Activated CD8-positive, alpha-beta memory T cell treated with anti-CD3 and anti-CD28 coated beads, Interleukin-2, amount 50 U/mL, for 24 hours (primary cell): ENCODE measurements around the gene PHAX.
"Not testable (repeated sequence)": the region's sequence is repeated elsewhere in the genome, so short reads cannot be mapped to it uniquely, and the experiment has no call there.

Experiments used
- DNase-seq: peaks from one replicate; pipeline ENCODE4 v3.0.0-alpha.2; 2020; ENCODE audit errors: extremely low read depth

The PHAX gene, protein sequence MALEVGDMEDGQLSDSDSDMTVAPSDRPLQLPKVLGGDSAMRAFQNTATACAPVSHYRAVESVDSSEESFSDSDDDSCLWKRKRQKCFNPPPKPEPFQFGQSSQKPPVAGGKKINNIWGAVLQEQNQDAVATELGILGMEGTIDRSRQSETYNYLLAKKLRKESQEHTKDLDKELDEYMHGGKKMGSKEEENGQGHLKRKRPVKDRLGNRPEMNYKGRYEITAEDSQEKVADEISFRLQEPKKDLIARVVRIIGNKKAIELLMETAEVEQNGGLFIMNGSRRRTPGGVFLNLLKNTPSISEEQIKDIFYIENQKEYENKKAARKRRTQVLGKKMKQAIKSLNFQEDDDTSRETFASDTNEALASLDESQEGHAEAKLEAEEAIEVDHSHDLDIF

DNA sequence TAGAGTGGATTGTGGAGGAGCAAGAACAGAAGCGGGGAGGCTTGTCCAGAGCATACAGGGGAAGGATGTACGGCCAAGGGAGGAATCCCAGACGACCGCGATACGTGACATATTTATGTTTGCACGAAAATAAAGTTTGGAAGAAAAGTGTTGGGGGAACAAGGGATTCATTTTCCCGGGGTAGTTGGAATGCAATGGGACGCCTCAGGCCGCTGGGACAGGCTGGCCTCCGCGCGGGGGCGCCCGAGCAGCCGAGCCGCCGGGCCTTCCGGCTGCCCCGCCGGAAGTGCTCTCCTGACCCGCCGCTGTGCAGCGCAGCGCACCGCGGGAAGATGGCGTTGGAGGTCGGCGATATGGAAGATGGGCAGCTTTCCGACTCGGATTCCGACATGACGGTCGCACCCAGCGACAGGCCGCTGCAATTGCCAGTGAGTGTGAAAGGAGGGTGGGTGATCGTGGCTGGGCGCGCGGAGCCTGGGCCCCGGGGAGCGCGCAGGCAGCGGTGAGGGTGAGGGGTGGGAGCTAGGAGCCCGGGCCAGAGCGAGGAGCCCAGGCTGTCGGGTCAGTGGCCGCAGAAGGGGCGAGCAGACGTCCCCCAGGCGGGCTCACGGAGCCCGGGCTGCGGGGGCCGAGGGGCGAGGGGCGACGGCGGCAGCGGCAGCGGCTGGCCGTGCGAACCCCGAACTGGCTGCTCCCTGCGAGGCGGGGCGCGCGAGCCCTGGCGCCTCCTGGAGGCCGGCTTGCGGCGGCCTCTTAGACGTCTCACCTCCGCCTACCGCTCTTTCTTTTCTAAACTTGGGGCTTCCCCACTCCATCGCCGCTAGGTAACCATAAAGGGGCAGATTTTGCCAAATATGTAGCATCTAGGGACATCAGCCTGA lies at the start of gene PHAX:
Gene PHAX, plus strand, starts transcription at position 317 of the 881 bp plus-strand sequence. Its CDS starts 16 bp downstream, at position 333.
- peak; percentile 24 for DNase-seq

DNA sequence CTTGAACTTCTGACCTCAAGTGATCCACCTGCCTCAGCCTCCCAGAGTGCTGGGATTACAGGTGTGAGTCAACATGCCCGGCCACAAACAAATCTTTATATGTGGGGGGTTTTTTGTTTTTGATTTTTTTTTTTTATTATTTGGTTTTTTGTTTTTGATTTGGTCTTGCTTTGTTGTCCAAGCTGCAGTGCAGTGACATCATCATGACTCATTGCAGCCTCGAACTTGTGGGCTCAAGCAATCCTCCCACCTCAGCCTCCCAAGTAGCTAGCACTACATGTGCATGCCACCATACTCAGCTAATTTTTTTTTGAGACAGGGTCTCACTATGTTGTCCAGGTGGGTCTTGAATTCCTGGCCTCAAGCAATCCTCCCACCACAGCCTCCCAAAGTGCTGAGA lies 48.1 kb upstream of the PHAX start:
- no peak for DNase-seq

DNA sequence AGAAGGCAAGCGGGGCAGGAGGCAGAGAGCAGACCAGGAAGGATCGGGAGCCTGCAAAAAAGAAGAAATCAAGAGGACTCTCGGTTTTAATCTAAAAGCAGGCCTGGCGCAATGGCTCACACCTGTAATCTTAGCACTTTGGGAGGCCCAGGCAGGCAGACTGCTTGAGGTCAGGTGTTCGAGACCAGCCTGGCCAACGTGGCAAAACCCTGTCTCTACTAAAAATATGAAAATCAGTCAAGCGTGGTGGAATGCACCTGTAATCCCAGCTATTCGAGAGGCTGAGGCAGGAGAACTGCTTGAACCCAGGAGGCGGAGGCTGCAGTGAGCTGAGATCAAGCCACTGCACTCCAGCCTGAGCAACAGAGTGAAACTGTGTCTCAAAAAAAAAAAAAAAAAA lies 45.6 kb upstream of the PHAX start:
- not testable (repeated sequence) for DNase-seq

DNA sequence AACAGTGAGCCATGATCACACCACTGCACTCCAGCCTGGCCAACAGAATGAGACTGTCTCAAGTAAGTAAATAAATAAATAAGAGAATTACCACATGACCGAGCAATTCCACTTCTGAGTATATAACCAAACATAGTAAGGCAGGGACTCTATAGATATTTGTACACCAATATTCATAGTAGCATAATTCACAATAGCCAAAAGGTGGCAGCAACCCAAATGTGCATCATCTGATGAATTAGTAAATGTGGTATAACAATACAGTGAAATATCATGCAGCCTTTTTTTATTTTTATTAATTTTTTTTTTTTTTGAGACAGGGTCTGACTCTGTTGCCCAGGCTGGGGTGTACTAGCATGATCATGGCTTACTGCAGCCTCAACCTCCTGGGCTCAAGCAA lies 38.8 kb upstream of the PHAX start:
- no peak for DNase-seq

DNA sequence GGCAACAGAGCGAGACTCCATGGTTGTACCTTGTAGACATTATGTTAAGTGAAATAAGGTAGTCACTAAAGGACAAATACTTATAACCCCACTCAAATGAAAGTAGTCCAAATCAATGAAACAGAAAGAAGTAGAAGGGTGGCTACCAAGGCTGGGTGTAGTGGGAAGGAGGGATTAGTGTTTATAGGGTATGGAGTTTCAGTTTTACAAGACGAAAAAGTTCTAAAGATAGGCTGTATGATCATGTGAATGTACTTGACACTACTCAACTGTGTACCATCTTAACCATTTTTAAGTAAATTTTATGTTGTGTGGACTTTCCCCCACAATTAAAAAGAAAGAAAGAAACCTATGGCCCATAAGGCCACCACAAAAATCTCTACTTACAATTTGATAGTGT lies 37.9 kb upstream of the PHAX start:
- no peak for DNase-seq

DNA sequence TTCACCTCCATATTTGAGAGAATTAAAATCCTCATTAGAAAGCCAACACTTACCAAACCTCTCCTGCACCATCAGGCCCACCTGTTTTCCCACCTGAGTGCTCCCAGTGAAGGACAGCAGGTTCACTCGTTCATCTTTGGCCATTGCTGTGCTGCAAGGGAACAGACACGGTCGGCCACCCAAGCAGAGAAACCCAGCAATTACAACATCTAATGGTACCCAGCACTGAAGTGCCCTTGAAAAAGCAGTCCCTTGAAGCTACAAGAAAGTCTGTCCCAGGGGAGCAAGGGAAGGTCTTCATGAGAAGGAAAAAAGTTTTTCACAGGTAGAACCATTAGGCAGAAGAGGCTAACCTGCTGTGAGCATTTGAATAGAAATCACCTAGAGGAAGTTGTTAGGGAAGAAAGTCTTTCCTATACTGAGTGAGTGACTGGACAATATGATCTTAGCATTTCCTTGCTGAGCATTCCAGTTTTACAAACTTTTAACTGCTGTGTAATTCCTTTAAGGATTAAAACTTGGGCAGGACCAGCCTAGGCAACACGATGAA lies 32.5 kb upstream of the PHAX start:
- DNase-seq, result no peak

DNA sequence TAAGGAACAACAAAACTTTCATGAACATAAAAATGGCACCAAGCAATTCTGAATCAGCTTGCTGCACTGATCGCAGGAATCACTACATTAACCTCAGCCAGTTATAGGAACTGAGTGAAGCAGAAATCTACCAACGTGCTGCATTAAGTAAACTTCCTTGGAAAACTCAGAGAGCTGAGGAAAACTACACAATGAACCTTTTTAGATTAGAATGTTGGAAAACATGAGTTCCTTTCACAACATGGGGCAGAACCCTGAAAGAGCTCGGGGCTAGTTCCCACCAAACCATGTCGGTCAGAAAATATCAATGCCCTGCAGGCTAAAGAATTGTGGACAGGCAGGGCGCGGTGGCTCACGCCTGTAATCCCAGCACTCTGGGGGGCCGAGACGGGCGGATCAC lies 25.1 kb upstream of the PHAX start:
- no peak for DNase-seq

DNA sequence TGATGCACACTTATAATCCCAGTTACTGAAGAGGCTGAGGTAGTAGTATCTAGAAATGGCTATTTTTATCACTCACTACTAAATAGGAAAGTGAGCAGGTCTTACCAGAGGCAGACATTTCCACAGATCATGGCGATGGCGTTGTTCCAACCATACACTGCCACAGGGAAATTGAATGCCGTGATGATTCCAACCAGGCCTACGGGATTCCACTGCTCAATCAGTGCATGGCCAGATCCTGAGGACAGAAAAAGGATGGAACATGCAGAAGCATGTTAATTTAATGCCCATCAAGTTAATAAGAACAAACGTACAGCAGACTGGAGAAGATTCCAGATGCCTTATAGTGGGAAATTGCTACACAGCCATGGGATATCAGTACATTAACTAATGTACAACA lies 23.8 kb upstream of the PHAX start:
- no peak for DNase-seq

DNA sequence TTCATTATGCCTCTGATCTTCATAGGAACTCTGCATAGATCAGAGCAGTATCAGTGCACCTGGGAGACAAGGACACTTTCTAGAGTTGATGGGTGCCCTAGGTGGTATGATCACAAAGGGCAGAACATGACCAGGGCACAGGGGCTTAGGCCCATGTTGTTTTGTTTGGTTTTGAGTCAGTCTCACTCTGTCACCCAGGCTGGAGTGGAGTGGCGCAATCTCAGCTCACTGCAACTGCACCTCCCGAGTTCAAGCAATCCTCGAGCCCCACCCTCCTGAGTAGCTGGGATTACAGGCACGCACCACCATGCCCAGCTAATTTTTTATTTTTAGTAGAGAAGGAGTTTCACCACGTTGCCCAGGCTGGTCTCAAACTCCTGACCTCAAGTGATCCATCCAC lies 23.3 kb upstream of the PHAX start:
- no peak for DNase-seq

DNA sequence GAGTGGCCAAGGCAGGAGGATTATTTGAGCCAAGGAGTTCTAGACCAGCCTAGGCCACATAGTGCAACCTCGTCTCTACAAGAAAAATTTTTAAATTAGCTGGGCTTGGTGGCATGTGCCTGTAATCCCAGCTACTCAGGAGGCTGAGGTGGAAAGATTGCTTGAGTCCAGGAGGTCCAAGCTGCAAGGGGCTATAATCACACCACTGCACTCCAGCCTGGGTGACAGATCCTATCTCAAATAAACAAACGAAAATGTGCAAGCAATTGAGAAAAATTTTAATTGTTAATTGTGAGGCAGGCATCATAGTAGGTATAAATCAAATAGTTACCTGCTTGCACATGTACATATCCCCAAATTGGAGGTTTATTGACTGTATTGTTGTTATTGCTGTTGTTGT lies 21.0 kb upstream of the PHAX start:
- no peak for DNase-seq

DNA sequence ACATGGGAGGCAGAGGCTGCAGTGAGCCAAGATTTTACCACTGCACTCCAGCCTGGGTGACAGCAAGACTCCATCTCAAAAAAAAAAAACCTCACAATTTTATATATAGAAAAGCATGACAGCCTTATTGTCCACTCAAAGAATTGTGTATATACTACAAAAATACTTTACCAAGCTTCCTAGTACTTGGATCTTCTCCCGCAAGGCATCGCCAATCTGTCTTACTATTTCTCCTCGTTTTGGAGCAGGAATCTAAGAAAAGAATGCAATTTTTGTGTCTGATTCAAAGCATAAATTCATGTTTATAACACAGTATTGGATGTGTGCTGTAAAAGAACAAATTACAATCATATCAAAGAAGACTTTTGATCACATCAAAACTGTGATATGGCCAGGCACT lies 17.0 kb upstream of the PHAX start:
- DNase-seq, result no peak

DNA sequence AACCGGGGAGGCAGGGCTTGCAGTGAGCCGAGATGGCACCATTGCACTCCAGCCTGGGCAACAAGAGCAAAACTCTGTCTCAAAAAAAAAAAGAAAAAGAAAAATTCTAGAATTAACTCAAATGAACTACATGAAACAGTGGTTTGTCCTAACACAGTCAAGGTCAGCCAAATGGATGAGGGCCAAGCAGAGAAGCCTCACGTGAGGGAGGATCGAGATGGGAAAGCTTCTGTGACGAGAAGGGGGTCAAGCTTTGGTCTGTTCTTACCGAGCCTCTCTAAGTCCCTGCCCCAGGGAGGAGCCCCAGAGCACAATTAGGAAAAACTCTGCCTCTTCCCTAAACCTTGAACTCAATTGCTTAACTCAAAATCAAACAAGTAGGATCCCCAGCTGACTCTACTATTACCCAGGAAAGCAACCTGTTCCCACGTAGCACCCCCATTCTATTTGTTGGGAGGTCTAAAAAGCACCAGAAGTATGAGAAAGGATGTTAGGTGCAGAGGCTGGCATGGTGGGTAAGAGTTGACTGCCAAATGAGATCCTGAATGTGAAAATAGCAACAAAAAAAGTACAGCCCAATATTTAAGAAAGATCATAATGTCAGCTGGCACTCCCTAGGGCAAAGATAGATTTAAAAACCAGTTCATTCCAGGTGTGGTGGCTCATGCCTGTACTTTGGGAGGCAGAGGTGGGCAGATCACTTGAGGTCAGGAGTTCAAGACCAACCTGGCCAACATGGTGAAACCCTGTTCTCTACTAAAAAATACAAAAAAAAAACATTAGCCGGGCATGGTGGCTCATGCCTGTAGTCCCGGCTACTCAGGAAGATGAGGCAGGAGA lies 13.0 kb upstream of the PHAX start:
- DNase-seq, result no peak

DNA sequence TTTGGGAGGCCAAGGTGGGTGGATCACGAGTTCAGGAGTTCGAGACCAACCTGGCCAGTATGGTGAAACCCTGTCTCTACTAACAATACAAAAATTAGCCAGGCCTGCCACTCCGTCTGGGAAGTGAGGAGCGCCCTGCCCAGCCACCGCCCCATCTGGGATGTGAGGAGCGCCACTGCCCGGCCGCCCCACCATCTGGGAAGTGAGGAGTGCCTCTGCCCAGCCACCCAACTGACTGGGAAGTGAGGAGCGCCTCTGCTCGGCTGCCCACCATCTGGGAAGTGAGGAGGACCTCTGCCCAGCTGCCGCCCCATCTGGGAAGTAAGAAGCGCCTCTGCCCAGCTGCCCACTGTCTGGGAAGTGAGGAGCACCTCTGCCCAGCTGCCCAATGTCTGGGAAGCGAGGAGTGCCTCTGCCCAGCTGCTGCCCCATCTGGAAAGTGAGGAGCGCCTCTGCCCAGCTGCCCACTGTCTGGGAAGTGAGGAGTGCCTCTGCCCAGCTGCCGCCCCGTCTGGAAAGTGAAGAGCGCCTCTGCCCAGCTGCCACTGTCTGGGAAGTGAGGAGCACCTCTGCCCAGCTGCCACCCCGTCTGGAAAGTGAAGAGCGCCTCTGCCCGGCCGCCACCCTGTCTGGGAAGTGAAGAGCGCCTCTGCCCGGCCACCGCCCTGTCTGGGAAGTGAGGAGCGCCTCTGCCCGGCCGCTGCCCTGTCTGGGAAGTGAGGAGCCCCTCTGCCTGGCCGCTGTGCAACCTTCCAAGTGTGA lies 11.0 kb upstream of the PHAX start:
- no peak for DNase-seq

DNA sequence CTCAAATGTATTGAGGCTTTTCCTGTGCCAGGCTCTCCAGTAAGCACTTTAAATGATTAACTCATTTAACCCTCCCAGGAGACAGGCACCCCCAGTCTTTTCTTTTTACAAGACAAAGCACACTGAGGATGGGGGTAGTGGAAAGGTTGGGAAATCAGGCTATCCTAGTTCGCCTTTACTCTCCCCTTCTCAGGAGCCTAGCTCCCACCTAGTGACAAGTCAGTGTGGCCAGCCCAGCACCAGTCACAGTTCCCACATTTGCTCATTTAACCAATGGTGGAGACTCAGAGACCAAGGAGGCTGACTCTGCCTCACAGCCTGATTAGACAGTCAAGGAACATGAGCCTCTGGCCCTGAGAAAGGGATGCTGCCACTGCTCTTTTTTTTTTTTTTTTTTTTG lies 9.2 kb upstream of the PHAX start:
- no peak for DNase-seq

DNA sequence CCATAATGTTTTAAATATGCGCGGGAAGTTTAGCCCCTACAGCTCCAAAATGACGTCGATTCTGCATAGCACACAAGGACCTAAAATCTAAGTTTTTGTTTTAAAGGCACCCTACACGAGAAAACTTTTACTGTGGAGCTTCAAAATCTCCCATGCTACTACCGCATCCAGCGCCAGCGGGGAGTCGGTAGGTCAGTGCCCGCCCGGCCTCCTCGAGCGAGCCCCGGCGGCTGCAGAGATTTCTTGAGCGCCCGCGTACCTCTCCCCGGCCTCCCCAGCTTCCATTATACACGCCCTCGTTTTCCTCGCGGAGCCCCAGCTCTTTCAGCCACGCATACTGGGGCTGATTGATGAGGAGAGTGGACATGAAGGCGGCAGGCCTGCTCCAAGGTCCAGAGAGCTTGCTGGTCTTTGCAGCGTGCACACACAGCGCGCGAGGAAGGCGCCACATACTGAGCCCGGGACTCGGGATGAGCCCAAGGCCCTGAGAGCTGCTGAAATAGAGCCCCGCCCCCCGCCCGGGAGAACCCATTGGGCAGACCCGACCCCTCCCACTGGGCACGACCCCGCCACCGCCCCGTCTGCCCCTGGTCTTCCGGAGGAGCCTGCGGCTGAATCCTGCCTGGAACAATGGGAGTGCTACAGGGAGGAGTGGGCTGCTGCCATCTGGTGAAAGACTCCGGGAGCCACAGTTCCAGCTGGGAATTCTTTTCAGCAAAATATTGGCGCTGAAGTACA lies 5.8 kb upstream of the PHAX start, which contains the start of gene ALDH7A1:
Gene ALDH7A1, minus strand, starts transcription at position 472 of the 738 bp plus-strand sequence. Its CDS starts 21 bp downstream, at position 451.
- no peak for DNase-seq

DNA sequence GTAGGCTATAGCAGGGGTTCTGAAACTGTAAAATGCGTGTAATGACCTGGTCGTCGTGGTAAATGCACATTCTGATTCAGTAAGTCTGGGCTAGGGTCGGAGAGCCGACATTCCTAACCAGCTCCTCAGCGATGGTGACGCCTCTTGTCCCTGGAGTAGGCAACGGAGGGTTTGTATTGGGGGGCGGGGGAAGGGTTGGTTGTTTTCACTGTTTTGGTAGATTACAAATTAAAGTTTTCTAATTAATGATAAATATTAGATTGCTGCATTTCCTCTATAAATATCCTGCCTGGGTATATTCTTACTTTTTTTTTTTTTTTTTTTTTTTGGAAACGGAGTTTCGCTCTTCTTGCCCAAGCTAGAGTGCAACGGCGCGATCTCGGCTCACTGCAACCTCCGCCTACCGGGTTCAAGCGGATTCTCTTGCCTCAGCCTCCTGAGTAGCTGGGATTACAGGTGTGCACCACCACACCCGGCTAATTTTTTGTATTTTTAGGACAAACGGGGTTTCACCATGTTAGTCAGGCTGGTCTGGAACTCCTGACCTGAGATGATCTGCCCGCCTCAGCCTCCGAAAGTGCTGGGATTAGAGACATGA lies 5.2 kb upstream of the PHAX start:
- no peak for DNase-seq

DNA sequence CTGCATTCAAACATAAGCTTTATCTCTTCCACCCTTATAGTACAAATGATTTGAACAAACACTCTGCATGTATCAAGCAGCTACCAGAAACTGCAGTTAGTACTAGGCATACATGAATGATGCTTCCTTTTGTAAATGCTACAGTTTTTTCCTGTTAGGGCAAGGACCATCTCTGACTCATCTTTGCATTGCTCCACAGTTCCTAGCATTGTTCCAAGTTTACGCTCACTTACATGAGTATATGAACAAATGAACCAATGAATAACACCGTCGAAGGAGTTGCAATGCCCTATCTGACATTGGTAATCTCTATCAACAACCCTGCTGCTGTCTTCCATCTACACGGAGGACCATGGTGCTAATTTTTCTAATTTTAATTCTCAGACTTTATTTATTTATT lies 3.6 kb upstream of the PHAX start:
- no peak for DNase-seq

DNA sequence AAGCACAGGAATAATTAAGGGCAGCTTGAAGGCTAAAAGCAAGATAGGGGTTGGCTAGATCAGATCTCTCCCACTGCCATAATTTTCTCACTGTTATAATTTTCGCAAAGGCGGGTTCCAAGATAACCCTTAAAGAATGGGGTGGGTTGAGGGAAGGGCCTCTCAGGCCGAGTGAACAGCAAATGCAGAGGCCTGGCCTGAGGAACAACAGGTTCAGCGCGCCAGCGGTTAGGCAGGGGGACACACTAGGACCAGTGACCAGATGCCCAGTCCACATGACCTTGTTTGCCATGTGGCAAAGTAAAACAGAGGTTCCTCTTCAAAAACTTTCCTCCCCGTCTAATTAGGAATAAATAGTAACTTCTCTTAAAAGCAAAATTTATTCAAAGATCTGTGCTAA lies 1.2 kb upstream of the PHAX start:
- no peak for DNase-seq

DNA sequence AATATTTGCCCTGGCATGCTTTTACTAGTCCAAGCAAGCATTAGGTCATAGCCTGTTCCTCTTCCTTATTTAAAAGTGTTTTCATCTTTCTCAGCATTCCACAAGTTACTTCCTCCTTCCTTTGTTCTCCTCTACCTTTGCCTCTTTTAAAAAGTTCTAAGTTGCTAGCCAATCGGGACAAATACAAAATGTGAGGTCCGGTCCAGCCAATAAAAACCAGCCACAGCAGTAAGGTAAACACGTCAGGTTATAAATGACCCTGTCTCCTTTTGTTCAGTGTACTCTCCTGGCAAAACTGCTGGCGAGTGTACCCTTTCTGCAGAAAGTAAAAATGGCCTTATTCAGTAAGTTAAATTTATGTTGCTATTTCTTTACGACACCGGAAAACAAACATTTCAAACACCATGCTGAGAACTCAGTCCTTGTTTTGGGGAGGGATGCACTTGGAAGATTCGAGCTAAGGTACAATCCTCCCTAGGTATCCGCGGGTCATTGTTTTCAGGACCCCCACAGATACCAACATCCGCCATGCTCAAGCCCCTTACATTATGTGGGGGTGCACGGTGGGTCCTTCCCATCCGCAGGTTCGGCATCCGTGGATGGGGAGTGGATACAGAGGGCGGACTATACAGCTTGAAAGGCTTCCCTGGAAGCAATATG lies 646 bp upstream of the PHAX start:
- not testable (repeated sequence) for DNase-seq
